ENCODE measurements around the gene SWSAP1. TPM values are rescaled to one million over a fixed set of nuclear protein-coding genes. Genes with fewer than 3 reads are reported as not detected.
A peak's percentile ranks its signal among the peaks of the same experiment; 100 is the strongest.

Gene SWSAP1
- total and polyA plus RNA-seq, 9 of the 15 experiments (the other 6 are each of a cell fraction or from before 2014, with no cell fraction given) = 0.18 to 2.8 (median 1.7) TPM

- Histone ChIP-seq H3K79me2 (ENCODE audit: control insufficient read depth, insufficient read depth, low read length) (no peaks in the 10 kb centered on the region), H3K4me1 (replicated peaks in 1 of 2; ENCODE audit: control insufficient read depth in 2 of 2, insufficient read depth in 2 of 2, low read length in 2 of 2) (peaks cover 2 to 45% of the 10 kb centered on the region in 2 experiments; a peak in 3 of 5 replicates), H3K9me3 (replicated peaks; ENCODE audit: control insufficient read depth, insufficient read depth, low read depth, low read length) (no peaks in the 10 kb centered on the region), H3K9ac (ENCODE audit: insufficient read depth in 1 of 2, low read depth in 2 of 2, low read length in 2 of 2) (no peak overlapping the region), H3K4me2 (ENCODE audit: insufficient read depth, low read length) (no peak overlapping the region), H3K9me1 (ENCODE audit: control insufficient read depth, insufficient read depth, low read length) (no peaks in the 10 kb centered on the region), H3K27me3 (ENCODE audit: control insufficient read depth in 2 of 2, insufficient read depth in 2 of 2, low read length in 2 of 2) (peaks cover 2 to 23% of the 10 kb centered on the region in 2 experiments; a peak in 3 of 5 replicates), H2AFZ (ENCODE audit: low read depth, low read length) (no peak overlapping the region), H3K36me3 (ENCODE audit: control insufficient read depth, insufficient read depth, low read length) (no peaks in the 10 kb centered on the region), H3K27ac (ENCODE audit: extremely low read depth, low read depth, low read length) (no peak overlapping the region), H4K20me1 (replicated peaks; ENCODE audit: control insufficient read depth, insufficient read depth, low read length) (no peaks in the 10 kb centered on the region), H3K4me3 (no peak overlapping the region)
- TF ChIP-seq RBM25 (IDR thresholded peaks at IDR 0.05; ENCODE audit: low read depth, low read length, severe bottlenecking) (no peak), HMBOX1 (IDR thresholded peaks at IDR 0.05) (no peak), ZFP30 (CRISPR knock-in tag; IDR thresholded peaks at IDR 0.05; ENCODE audit: borderline replicate concordance) (no peak), ZNF766 (CRISPR knock-in tag; conservative IDR thresholded peaks at IDR 0.05) (no peak), ZNF75A (CRISPR knock-in tag; IDR thresholded peaks at IDR 0.05) (no peak), BCL6 (CRISPR knock-in tag; IDR thresholded peaks at IDR 0.05) (no peak), ETS2 (tag; IDR thresholded peaks at IDR 0.05; ENCODE audit: borderline replicate concordance, poor library complexity, severe bottlenecking) (no peak), TGIF2 (CRISPR knock-in tag; IDR thresholded peaks at IDR 0.05) (no peak), FOSL1 (tag; conservative IDR thresholded peaks at IDR 0.05) (no peak), ZNF57 (CRISPR knock-in tag; IDR thresholded peaks at IDR 0.05) (no peak), HMGN3 (IDR thresholded peaks at IDR 0.05; ENCODE audit: borderline replicate concordance, extremely low read depth, insufficient read length, low read depth, low read length) (no peak), ZSCAN29 (IDR thresholded peaks at IDR 0.05) (no peak), TBL1XR1 (IDR thresholded peaks at IDR 0.05; ENCODE audit: low read length in 2 of 2) (no peak), SP2 (IDR thresholded peaks at IDR 0.05; ENCODE audit: extremely low read depth, low read depth, low read length, poor library complexity, severe bottlenecking) (no peak), PHB (CRISPR knock-in tag; IDR thresholded peaks at IDR 0.05) (no peak), ZBTB12 (CRISPR knock-in tag; IDR thresholded peaks at IDR 0.05) (no peak), EP400 (IDR thresholded peaks at IDR 0.05) (no peak), HMG20A (CRISPR knock-in tag; conservative IDR thresholded peaks at IDR 0.05) (no peak), SREBF1 (IDR thresholded peaks at IDR 0.05; ENCODE audit: borderline replicate concordance, low read depth, low read length) (no peak)
- in situ Hi-C loops (cut with MboI) = no loop called here
- DNase-seq (ENCODE audit: extremely low read depth in 1 of 4, low spot score in 3 of 4) = peak in 2 of 4 experiments; percentile 7 to 14
- POLR2A ChIA-PET = interaction anchor here (0.6 to 0.9 kb wide), 2 partner anchors 17 to 43 kb away, joined by 3 to 4 read pairs; partner anchors contain the start of genes ODAD3 and PRKCSH
- FAIRE-seq = no peak
- BruUV-seq (replicated peaks) = no TSS peak
- no peak for ATAC-seq
- CTCF ChIA-PET (ENCODE audit: low intra/inter-chr PET ratio) = interaction anchor here (0.5 kb wide), 1 partner anchor 52 kb away, joined by 3 read pairs; no protein-coding TSS in a partner anchor
- WGBS (ENCODE audit: insufficient coverage, low coverage, missing lambda C conversion rate) = 0% methylated on average over 3 of the region's 16 CpGs
- intact Hi-C loops (cut with micrococcal nuclease) = no loop called here
Measured at GRCh38 chr19:11418094-11418548, 43.7 kb downstream of the SWSAP1 start.
